Activated CD4-positive, alpha-beta memory T cell treated with anti-CD3 and anti-CD28 coated beads, Interleukin-2, amount 10 ng/mL, durations not matched to agents 7 days and 5 days (primary cell): ENCODE data around the gene RUNX2. TPM values are rescaled to one million over a fixed set of nuclear protein-coding genes. Genes with fewer than 3 reads are reported as not detected.

Experiments used
- CTCF ChIA-PET: fragments of 350-600 bp; sonication (Branson Sonifier 250); formaldehyde crosslinking; loops from one replicate; lab custom pipeline; 2021; ENCODE audit warnings: antibody characterized with exemption, inconsistent platforms; lab: Charles Lee
- POLR2A ChIA-PET: fragments of 350-600 bp; sonication (Branson Sonifier 250); formaldehyde crosslinking; loops from one replicate; lab custom pipeline; 2021; ENCODE audit warnings: antibody characterized with exemption; lab: Charles Lee
- DNase-seq: peaks from one replicate; pipeline ENCODE4 v3.0.0-alpha.2; 2020
- H3K27ac Mint-ChIP-seq: one replicate; pipeline ENCODE4 v1.8.0; 2021; ENCODE audit warnings: mild to moderate bottlenecking, mixed read lengths
- H3K27me3 Mint-ChIP-seq: one replicate; pipeline ENCODE4 v1.8.0; 2021; ENCODE audit warnings: mixed read lengths
- H3K36me3 Mint-ChIP-seq: one replicate; pipeline ENCODE4 v1.8.0; 2021; ENCODE audit warnings: low read depth, mixed read lengths
- H3K4me1 Mint-ChIP-seq: one replicate; pipeline ENCODE4 v1.8.0; 2021; ENCODE audit warnings: mixed read lengths
- H3K4me3 Mint-ChIP-seq: one replicate; pipeline ENCODE4 v1.8.0; 2021; ENCODE audit warnings: mild to moderate bottlenecking, mixed read lengths
- H3K9me3 Mint-ChIP-seq: one replicate; pipeline ENCODE4 v1.8.0; 2021; ENCODE audit warnings: mixed read lengths
- total RNA-seq, 2 experiments: library from RNA; stranded (reverse); gene quantifications; one replicate each; pipeline ENCODE4 v1.2.3, GENCODE V29; 2021

RUNX2 gene
- total RNA-seq, 2 experiments from 2014 or later = 42.2 to 43.4 TPM

DNA sequence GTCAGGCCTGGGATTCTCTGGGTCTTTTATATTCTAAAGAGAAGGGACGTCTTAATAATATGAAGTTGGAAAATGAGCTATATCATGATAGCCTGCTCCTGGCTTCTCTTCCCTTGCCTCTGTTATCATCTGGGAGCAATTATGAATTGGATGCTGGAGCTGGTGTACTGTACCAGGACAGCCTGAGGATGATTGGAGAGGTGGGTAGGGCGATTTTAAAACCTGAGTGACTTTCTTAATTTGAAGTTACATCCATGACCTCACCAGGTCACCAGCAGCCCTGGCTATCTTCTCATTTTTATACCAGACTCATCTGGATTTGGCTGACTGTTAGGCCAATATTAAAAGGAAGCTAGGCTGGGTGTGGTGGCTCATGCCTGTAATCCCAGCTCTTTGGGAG is 369.9 kb downstream of the RUNX2 start:
- H3K27ac Mint-ChIP-seq = no peak overlapping the region
- no peaks in the 10 kb centered on the region for H3K9me3 Mint-ChIP-seq
- POLR2A ChIA-PET = interaction anchor here (0.9 to 1.4 kb wide), 2 partner anchors 10 to 111 kb away, joined by 3 read pairs; no protein-coding TSS in a partner anchor
- H3K27me3 Mint-ChIP-seq = no peaks in the 10 kb centered on the region
- CTCF ChIA-PET = interaction anchor here (1.7 kb wide), 1 partner anchor 17 kb away, joined by 7 read pairs; no protein-coding TSS in a partner anchor
- no peak for DNase-seq
- peaks cover 10% of the 10 kb centered on the region for H3K4me1 Mint-ChIP-seq
- peaks cover 3% of the 10 kb centered on the region for H3K36me3 Mint-ChIP-seq
- no peak overlapping the region for H3K4me3 Mint-ChIP-seq

DNA sequence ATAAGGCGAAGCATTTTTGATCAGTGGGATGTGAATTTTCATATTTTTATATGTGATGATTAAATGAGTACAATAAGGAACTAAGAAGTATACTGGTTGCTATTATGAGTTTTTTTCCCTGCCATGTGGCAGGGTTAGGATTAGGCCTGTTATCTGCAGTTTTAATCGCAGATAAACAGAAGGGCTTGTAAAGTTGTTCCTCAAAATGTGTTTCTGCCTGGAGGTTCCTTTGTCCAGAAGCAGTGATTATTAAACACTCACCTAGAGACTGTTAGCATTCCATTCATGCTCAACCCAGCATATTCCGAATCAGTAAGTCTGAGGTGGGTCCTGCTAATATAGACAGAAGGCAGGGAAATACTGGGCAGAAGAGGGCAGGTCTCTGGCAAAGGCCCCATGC is 371.5 kb downstream of the RUNX2 start:
- no peaks in the 10 kb centered on the region for H3K9me3 Mint-ChIP-seq
- H3K27ac Mint-ChIP-seq = no peak overlapping the region
- ChIA-PET POLR2A (no interaction called here), CTCF (no interaction called here)
- H3K36me3 Mint-ChIP-seq = no peaks in the 10 kb centered on the region
- DNase-seq = no peak
- no peaks in the 10 kb centered on the region for H3K27me3 Mint-ChIP-seq
- no peak overlapping the region for H3K4me3 Mint-ChIP-seq
- H3K4me1 Mint-ChIP-seq = peaks cover 16% of the 10 kb centered on the region

DNA sequence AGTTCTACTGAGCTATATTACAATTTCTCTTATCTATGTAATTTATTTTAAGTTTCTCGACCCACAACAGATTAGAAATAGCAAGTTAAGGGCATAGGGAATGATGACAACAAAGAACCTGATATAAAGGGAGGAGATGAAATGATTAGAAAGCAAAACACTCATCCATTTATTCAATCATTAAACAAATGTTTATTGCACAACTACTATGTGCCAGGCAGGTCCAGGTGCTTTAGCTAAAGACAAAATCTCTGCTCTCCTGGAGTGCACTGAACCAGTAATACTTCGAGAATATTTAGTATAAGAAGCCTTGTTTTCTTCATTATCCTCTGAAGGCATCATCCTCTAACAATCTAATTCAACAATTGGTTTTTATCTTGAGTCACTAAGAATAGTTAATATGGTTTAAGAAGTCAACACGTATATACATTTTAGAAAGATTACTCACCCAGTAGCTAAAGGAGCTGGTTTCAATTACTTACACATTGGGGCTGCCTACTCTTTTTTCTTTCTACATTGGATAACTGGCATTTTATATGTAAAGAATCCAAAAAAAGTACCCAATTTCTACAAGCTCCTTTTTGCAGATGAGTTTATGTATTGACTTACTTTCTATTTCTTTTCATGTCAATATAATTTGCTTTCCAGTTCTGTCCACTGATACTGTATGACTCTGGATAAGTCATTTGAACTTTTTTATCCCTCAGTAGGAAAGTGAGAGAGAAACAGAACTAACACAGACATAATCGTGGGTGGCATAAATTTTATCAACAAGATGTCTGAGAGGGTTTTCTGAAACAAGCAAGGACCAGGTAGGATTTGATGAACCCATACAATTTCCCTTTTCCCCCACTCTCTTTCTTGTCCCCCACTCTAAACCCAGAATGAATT is 375.0 kb downstream of the RUNX2 start:
- DNase-seq = no peak
- H3K27me3 Mint-ChIP-seq = no peaks in the 10 kb centered on the region
- ChIA-PET POLR2A (interaction anchor here (1.3 kb wide), 1 partner anchor 84 kb away, joined by 3 read pairs; no protein-coding TSS in a partner anchor), CTCF (interaction anchor here (0.9 to 1.6 kb wide), 2 partner anchors 11 to 25 kb away, joined by 3 to 5 read pairs; no protein-coding TSS in a partner anchor)
- no peak overlapping the region for H3K27ac Mint-ChIP-seq
- no peak overlapping the region for H3K4me3 Mint-ChIP-seq
- H3K4me1 Mint-ChIP-seq = peaks cover 11% of the 10 kb centered on the region
- H3K9me3 Mint-ChIP-seq = no peaks in the 10 kb centered on the region
- H3K36me3 Mint-ChIP-seq = no peaks in the 10 kb centered on the region

DNA sequence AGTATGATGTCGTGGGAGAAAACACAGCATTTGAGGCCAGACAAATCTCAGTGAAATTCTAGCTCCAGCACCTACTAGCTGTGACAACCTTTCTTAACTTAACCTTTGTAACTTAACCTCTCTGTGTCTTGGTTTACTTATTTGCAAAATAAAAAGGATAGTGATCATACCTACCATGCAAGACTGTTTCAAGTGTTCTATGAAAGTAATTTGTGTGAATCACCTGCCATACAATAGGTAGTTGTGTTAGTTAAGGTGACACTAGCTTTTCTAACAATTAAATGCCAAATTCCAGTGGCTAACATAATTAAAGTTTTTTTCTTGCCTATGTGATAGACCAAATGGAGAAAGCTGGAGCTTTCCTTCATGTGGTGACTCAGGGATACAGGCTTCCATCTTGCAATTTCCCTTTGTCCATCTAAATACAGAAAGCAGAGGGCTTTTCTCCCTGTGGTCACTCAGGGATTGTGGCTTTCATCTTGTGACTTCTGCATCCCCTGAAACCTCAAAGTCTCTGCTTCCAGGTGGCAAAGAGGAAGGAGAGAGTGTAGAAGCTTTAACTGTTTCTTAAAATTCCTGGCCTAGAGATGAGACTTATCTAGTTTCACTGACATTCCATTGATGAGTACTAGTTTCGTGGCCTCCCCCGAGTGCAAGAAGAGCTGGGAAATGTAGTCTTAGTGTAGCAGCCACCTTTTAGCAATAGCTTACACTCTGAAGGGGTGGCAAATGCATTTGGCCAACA is 376.1 kb downstream of the RUNX2 start:
- H3K4me3 Mint-ChIP-seq = no peak overlapping the region
- H3K27ac Mint-ChIP-seq = no peak overlapping the region
- peaks cover 11% of the 10 kb centered on the region for H3K4me1 Mint-ChIP-seq
- H3K27me3 Mint-ChIP-seq = no peaks in the 10 kb centered on the region
- DNase-seq = no peak
- CTCF ChIA-PET = interaction anchor here (0.6 to 1.5 kb wide), 2 partner anchors 10 to 16 kb away, joined by 3 to 6 read pairs; no protein-coding TSS in a partner anchor
- no peaks in the 10 kb centered on the region for H3K36me3 Mint-ChIP-seq
- H3K9me3 Mint-ChIP-seq = no peaks in the 10 kb centered on the region
- POLR2A ChIA-PET = no interaction called here

DNA sequence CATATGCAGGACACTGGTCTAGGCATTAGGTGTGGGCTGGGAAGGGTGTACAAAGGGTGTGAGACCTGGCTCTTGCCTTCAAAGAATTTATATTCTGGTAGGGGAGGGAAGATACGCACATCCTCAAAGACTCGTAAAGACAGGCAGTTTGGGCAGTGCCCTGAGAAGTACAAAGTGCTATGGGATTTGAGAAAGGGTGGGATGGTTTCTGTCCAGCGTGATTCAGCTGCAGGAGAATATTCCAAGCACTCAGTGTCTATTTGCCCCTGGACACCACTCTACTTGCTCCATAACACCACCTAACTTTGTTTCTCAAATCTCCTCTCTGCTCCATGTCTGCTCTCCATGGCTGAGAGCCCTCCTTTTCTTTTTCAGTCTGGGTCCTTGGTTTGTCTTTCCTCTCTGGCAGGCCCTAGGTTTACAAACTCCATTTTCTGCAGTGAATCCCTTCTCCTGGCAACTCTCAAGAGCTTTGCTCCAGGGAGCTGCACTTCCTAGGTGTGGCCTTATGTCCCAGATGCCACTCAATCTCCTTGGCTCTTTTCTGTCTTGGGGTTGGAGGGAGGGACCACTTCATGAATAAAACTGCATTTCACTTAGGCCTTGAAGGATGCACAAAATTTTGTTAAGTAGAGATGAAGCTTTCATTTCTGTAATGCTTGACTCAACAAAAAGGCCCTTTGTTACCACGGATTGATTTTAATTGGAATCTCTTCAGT is 377.2 kb downstream of the RUNX2 start:
- no peak overlapping the region for H3K27ac Mint-ChIP-seq
- no peak overlapping the region for H3K4me3 Mint-ChIP-seq
- peaks cover 11% of the 10 kb centered on the region for H3K4me1 Mint-ChIP-seq
- no peaks in the 10 kb centered on the region for H3K9me3 Mint-ChIP-seq
- no peak for DNase-seq
- H3K36me3 Mint-ChIP-seq = no peaks in the 10 kb centered on the region
- H3K27me3 Mint-ChIP-seq = no peaks in the 10 kb centered on the region
- CTCF ChIA-PET = interaction anchor here (1.5 kb wide), 1 partner anchor 9 kb away, joined by 6 read pairs; no protein-coding TSS in a partner anchor
- POLR2A ChIA-PET = interaction anchor here (1.3 kb wide), 1 partner anchor 118 kb away, joined by 4 read pairs; no protein-coding TSS in a partner anchor

DNA sequence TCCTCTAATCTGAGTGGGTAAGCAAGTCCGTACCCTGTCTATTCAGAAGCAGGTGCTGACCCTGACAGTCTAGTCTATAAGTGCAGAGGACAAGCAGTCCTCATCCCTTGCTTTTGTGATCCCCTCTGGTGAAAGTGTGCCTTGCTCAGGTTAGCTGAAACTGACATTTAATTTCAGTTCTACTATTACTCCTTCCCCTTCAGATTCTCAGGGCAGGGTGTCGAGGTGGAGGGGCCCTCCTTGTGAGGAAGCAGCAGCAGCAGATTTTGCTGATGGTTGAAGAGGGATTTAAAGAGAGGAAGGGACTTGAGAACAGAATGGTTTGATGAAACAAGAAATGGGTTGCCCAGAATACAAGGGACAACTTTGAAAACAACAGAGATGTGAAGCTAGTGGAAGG is 378.2 kb downstream of the RUNX2 start:
- CTCF ChIA-PET = no interaction called here
- DNase-seq = no peak
- Mint-ChIP-seq H3K27me3 (no peaks in the 10 kb centered on the region), H3K9me3 (no peaks in the 10 kb centered on the region), H3K27ac (no peak overlapping the region), H3K4me3 (no peak overlapping the region), H3K4me1 (peaks cover 11% of the 10 kb centered on the region), H3K36me3 (no peaks in the 10 kb centered on the region)
- POLR2A ChIA-PET = interaction anchor here (1.3 to 2.0 kb wide), 2 partner anchors 119 to 120 kb away, joined by 4 read pairs; no protein-coding TSS in a partner anchor

DNA sequence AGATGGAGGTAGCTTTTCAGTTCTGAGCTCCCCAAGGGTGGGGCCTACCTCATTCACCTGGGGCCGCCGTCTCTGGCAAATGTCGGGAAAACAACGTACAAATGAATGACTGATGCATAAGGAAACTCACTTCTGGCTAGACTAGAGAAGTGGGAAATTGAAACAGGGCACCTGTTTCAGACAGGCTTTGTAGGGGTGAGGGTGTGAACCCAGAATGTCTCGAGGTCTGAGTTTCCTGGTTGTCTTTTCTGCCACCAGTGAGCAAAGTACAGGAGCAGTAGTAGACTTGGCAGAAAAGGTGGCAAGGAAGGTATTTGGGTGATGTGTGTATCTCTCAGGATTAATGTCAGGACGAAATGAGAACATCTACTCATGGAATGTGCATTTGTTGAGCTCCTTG is 379.0 kb downstream of the RUNX2 start:
- Mint-ChIP-seq H3K4me3 (no peak overlapping the region), H3K27ac (no peak overlapping the region), H3K36me3 (no peaks in the 10 kb centered on the region), H3K4me1 (peaks cover 11% of the 10 kb centered on the region), H3K9me3 (no peaks in the 10 kb centered on the region), H3K27me3 (no peaks in the 10 kb centered on the region)
- ChIA-PET CTCF (interaction anchor here (0.9 kb wide), 1 partner anchor 29 kb away, joined by 3 read pairs; no protein-coding TSS in a partner anchor), POLR2A (interaction anchor here (1.2 to 2.0 kb wide), 2 partner anchors 73 to 121 kb away, joined by 3 to 4 read pairs; no protein-coding TSS in a partner anchor)
- no peak for DNase-seq

DNA sequence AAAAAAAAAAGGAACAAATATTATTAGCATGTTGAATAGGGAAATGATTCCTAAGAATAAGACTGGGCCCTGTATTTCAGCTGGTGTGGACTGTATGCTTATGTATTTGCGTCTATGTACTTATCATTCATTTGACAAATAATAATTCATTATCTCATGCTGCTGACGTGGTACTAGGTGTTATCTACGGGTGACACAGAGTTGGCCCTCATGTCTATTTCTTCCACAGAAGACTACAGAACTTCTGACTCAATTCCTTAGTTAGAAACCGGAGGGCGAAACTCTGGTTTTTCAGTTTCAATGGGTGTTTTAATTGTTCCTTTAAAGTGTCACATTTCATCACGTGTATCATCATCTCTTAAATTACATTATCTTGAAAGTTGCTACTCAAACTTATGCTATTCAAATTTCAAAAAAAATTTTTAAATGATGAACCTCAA is 381.7 kb downstream of the RUNX2 start:
- Mint-ChIP-seq H3K9me3 (no peaks in the 10 kb centered on the region), H3K4me3 (no peak overlapping the region), H3K27me3 (no peaks in the 10 kb centered on the region), H3K27ac (peak overlapping the region; percentile 86), H3K4me1 (peaks cover 25% of the 10 kb centered on the region), H3K36me3 (no peaks in the 10 kb centered on the region)
- ChIA-PET POLR2A (interaction anchor here (0.8 to 1.3 kb wide), 2 partner anchors 32 to 288 kb away, joined by 3 read pairs; no protein-coding TSS in a partner anchor), CTCF (no interaction called here)
- DNase-seq = peak; percentile 34

DNA sequence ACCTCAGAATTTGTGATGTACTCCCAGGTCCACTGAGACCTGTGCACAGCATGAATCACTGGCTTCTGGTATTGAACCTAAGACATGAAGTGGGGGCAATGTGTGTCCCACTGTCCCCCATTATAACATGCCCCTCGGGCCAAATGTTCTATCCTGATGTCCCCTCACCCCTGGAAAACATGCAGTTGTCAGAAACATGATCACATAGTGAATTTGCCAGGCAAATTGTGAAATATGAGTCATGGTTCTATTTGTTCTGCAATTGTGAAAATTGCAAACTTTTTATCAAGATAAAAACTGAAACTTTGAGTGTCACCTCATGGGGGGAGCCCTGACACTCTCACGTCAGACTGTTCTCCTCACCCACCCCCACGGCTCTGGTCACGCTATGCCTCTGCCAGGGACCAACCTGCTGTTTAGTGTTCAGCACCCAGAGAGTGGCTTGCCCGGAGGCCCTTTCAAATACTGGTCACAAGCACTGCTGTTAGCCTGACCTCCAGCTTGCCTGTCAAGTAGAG is 382.2 kb downstream of the RUNX2 start:
- POLR2A ChIA-PET = interaction anchor here (0.6 to 2.0 kb wide), 4 partner anchors 29 to 289 kb away, joined by 3 to 8 read pairs (median 6); no protein-coding TSS in a partner anchor
- H3K4me1 Mint-ChIP-seq = peaks cover 30% of the 10 kb centered on the region
- H3K4me3 Mint-ChIP-seq = peak overlapping the region; percentile 16
- peak overlapping the region; percentile 86 for H3K27ac Mint-ChIP-seq
- H3K27me3 Mint-ChIP-seq = no peaks in the 10 kb centered on the region
- H3K36me3 Mint-ChIP-seq = no peaks in the 10 kb centered on the region
- CTCF ChIA-PET = interaction anchor here (0.7 kb wide), 1 partner anchor 34 kb away, joined by 3 read pairs; no protein-coding TSS in a partner anchor
- DNase-seq = peak; percentile 81
- H3K9me3 Mint-ChIP-seq = no peaks in the 10 kb centered on the region

DNA sequence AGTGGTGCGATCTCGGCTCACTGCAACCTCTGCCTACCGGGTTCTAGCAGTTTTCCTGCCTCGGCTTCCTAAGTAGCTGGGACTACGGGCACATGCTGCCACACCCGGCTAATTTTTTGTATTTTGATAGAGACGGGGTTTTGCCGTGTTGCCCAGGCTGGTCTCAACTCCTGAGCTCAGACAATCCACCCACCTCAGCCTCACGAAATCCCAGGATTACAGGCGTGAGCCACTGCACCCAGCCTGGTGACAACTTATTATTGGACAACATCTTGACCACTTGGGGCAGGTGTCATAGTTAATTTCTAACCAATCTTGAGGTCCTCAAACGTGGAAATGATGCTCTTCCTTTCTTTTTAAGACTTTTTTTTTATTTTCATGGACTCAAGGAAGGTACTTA is 383.9 kb downstream of the RUNX2 start:
- Mint-ChIP-seq H3K4me1 (peaks cover 41% of the 10 kb centered on the region), H3K9me3 (no peaks in the 10 kb centered on the region), H3K36me3 (no peaks in the 10 kb centered on the region), H3K27me3 (no peaks in the 10 kb centered on the region), H3K27ac (no peak overlapping the region), H3K4me3 (no peak overlapping the region)
- CTCF ChIA-PET = interaction anchor here (1.2 kb wide), 1 partner anchor 33 kb away, joined by 3 read pairs; no protein-coding TSS in a partner anchor
- POLR2A ChIA-PET = interaction anchor here (1.2 to 2.0 kb wide), 3 partner anchors 125 to 290 kb away, joined by 3 to 8 read pairs (median 7); no protein-coding TSS in a partner anchor
- DNase-seq = no peak

DNA sequence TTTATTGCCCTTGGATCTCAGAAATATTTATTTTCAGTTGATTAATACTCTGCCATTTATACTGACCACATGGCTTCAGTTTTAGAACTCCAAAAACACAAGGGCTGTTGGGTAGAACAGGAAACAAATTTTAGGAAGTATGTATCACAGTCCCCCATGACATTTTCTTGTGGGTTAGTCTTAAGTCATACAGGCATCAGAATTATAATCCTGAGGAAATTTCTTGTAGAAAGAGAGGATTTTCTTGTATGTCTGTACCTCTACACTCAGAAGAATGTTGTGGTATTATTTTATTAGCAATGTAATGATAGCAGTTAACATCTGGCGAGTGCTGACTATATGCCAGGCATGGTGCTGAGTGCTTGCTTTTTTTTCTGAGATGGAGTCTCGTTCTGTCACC is 384.7 kb downstream of the RUNX2 start:
- no peaks in the 10 kb centered on the region for H3K9me3 Mint-ChIP-seq
- no peak overlapping the region for H3K4me3 Mint-ChIP-seq
- no peak overlapping the region for H3K27ac Mint-ChIP-seq
- POLR2A ChIA-PET = interaction anchor here (1.2 kb wide), 1 partner anchor 276 kb away, joined by 3 read pairs; no protein-coding TSS in a partner anchor
- H3K4me1 Mint-ChIP-seq = peaks cover 41% of the 10 kb centered on the region
- no peak for DNase-seq
- H3K27me3 Mint-ChIP-seq = no peaks in the 10 kb centered on the region
- CTCF ChIA-PET = interaction anchor here (2.3 kb wide), 1 partner anchor 126 kb away, joined by 20 read pairs; no protein-coding TSS in a partner anchor
- no peaks in the 10 kb centered on the region for H3K36me3 Mint-ChIP-seq
